ENCODE results near the gene ARMC12.
"Not testable (repeated sequence)": the region's sequence is repeated elsewhere in the genome, so short reads cannot be mapped to it uniquely, and the experiment has no call there.

Gene ARMC12

GRCh38 chr6:35734319-35734718, 2.5 kb upstream of the ARMC12 start:
- not testable (repeated sequence) for DNase-seq (ENCODE audit: low read depth in 3 of 3, low spot score in 1 of 3)

- no peak for DNase-seq (ENCODE audit: low read depth in 3 of 3, low spot score in 1 of 3)
These were observed 1.4 kb upstream of the ARMC12 start for GRCh38 chr6:35735452-35735851.

- peak; percentile 69 to 82 (median 77) for DNase-seq (ENCODE audit: low read depth in 3 of 3, low spot score in 1 of 3)
These were observed 458 bp upstream of the ARMC12 start for GRCh38 chr6:35736253-35736894.

- DNase-seq (ENCODE audit: low read depth in 3 of 3, low spot score in 1 of 3), result no peak
These were observed 780 bp downstream of the ARMC12 start for GRCh38 chr6:35737413-35738211.

GRCh38 chr6:35739645-35740524, 3.1 kb downstream of the ARMC12 start:
- DNase-seq (ENCODE audit: low read depth in 3 of 3, low spot score in 1 of 3), result no peak

- no peak for DNase-seq (ENCODE audit: low read depth in 3 of 3, low spot score in 1 of 3)
These were observed 6.0 kb downstream of the ARMC12 start for GRCh38 chr6:35742842-35743241.

GRCh38 chr6:35745509-35745908, 8.7 kb downstream of the ARMC12 start:
- no peak for DNase-seq (ENCODE audit: low read depth in 3 of 3, low spot score in 1 of 3)

- no peak for DNase-seq (ENCODE audit: low read depth in 3 of 3, low spot score in 1 of 3)
These were observed 9.7 kb downstream of the ARMC12 start for GRCh38 chr6:35746516-35746915.

- DNase-seq (ENCODE audit: low read depth in 3 of 3, low spot score in 1 of 3), result no peak
These were observed 11.0 kb downstream of the ARMC12 start for GRCh38 chr6:35747877-35748276.

GRCh38 chr6:35750557-35750956, 13.7 kb downstream of the ARMC12 start:
- DNase-seq (ENCODE audit: low read depth in 3 of 3, low spot score in 1 of 3), result no peak

- DNase-seq (ENCODE audit: low read depth in 3 of 3, low spot score in 1 of 3), result no peak
These were observed 14.8 kb downstream of the ARMC12 start for GRCh38 chr6:35751594-35751993.

- no peak for DNase-seq (ENCODE audit: low read depth in 3 of 3, low spot score in 1 of 3)
These were observed 15.5 kb downstream of the ARMC12 start for GRCh38 chr6:35752330-35752729.

- no peak for DNase-seq (ENCODE audit: low read depth in 3 of 3, low spot score in 1 of 3)
These were observed 17.8 kb downstream of the ARMC12 start for GRCh38 chr6:35754452-35755277.

- no peak for DNase-seq (ENCODE audit: low read depth in 3 of 3, low spot score in 1 of 3)
These were observed 18.6 kb downstream of the ARMC12 start for GRCh38 chr6:35755278-35755924.

GRCh38 chr6:35757456-35758123, 20.8 kb downstream of the ARMC12 start:
- no peak for DNase-seq (ENCODE audit: low read depth in 3 of 3, low spot score in 1 of 3)

- no peak for DNase-seq (ENCODE audit: low read depth in 3 of 3, low spot score in 1 of 3)
These were observed 22.6 kb downstream of the ARMC12 start for GRCh38 chr6:35759426-35759825.

GRCh38 chr6:35765739-35766138, 28.9 kb downstream of the ARMC12 start:
- no peak for DNase-seq (ENCODE audit: low read depth in 3 of 3, low spot score in 1 of 3)

GRCh38 chr6:35769211-35769610, 32.4 kb downstream of the ARMC12 start:
- DNase-seq (ENCODE audit: low read depth in 3 of 3, low spot score in 1 of 3), result no peak

GRCh38 chr6:35771343-35771627, 34.5 kb downstream of the ARMC12 start:
- DNase-seq (ENCODE audit: low read depth in 3 of 3, low spot score in 1 of 3), result no peak
